ENCODE data around the gene FLRT2.

The FLRT2 gene

DNA sequence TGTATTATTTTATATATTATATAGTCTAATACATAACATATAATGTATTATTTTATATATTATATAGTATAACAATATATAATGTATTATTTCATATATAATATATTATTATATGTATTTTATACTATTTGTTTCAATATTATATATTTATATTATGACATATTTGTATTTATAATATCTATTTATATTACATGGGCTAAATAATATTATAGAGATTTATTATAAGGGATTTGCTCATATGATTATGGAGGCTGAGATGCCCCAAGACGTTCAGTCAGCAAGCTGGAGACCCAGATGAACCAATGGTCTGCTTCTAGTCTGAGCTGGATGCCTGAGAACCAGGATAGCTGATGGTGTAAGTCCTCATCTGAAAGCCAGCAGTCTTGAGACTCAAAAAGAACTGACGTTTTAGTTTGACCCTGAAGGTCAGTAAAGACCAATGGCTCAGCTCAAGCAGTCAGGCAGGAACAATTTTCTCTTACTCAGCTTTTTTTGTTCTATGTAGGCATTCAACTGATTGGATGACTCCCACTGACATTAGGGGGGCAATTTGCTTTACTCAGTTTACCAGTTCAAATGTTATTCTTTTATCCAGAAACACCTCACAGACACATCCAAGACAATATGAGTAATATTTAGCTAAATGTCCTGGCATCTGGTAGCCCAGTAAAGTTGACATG is 130.4 kb downstream of the FLRT2 start:
- no peak for DNase-seq (ENCODE audit: low read depth)

DNA sequence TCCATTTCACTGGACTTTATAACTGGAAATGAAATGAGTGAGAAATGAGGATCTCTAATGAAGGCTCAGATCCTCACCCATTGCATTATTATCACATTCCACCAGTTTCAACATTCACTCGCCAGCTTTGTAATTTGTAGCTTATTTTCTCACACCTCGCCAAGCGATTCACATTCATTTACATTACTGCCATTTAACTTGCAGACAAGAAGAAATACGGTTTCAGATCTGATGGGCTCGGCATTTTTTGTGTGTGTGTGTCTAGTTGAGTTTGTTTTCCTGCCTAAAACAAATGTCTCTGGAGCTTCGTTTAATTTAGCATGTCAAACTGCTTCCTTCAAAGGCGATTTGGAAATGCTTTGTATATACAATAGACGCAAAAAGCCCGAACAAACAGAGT is 132.2 kb downstream of the FLRT2 start:
- no peak for DNase-seq (ENCODE audit: low read depth)

DNA sequence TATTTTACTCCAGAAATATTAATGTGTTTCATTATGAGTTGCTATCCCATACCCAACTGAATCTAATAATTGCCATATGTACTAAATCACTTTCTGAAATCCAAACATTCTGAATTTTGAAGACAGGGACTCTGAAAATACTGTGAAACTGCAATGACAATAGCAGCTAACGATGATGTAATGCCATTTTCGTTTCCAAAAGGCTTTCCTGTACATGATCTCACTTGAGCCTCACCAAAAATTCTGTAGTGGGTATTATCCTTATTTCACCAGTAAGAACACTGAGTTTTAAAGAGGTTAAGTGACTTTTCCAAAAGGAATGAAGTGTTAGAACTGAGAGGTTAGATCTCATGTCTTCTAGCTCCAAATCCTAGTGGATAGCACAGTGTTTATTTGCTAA is 133.3 kb downstream of the FLRT2 start:
- DNase-seq (ENCODE audit: low read depth): no peak

DNA sequence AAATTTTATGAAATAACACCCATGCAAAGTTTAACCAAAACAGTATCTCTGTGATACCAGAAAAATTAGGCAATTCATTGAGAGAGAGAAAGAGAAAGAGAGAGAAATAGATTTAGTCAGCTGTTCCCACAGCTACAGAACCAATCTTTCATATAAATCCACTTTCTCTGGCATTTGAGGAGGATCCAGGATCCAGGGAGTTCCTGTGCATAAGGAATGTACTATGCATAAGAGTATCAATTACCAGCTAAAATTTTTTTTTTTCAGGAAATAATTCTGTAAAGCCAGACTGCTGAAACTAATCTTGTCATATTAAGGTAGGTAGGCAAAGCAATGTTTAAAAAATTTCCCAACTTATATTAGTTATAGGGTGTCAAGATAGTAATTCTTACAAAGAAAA is 133.7 kb downstream of the FLRT2 start:
- no peak for DNase-seq (ENCODE audit: low read depth)

DNA sequence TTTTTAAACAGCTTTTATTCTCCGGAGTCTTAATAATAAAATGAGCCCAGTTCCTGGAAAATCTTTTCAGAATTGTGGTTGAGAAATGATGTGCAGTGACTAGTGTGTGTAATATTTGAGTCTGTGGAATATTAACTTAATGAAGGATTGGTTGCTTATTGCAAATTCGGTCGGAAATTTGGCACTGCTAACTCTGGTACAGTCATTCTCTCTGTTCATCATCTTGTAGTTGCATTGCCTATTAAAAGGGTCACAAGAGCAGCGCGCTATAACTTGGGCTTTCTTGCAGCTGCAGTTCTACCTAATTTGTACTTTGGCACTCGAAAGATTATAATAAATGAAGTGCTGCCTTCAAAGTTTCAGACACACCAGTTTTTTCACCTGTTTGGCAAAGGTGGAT is 146.0 kb downstream of the FLRT2 start:
- no peak for DNase-seq (ENCODE audit: low read depth)

DNA sequence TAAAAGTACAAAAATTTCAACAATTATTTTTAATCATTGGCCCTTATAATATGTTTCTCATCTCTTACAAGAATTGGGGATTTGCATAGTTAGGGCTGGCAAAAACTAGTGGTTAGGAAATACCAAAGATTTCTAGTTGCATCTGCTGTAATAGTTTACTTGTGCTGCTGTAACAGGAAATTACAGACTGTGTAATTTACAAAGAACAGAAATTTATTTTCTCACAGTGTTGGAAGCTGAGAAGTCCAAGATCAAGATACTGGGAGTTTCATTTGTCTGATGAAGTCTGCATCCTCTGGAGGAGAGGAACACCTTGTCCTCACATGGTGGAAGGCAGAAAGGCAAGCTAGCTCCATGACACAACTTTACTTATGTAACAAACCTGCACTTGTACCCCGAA is 157.0 kb downstream of the FLRT2 start:
- no peak for DNase-seq (ENCODE audit: low read depth)

DNA sequence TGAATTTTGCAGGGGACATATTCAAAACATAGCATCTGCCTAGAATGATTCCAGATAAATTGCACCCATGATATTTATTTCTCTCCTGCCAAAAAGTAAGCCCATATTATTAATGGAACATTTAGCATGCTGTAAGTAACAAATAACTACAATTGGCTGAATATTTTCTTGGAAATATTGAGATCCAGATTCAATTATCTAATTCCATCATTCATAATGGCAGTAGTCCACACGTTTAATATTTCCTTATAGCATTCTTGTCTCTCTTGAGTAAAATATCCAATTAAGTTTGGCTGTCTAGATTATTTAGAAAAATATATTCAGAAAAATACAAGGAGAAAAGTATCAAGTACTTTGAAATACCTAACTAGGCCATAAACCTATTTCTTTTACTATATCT is 157.5 kb downstream of the FLRT2 start:
- DNase-seq (ENCODE audit: low read depth): no peak

DNA sequence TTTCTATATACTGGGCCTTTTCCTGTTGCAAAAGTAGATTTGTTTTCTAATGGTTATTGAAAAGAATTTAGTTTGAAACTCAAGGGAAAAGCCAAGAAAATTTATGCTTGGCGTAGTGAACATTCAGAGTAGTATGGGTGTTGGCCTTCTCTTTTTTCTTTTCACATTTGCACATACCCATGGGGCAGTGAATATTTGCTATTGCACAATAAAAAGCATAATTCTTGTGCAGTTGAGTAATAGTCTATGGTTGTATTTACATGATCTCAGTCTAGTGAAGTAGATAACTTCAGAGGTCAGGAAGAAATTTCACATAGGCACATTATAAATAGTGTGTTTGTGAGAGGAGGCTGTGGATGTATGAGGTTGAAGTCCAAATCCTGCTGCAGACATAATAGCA is 158.1 kb downstream of the FLRT2 start:
- no peak for DNase-seq (ENCODE audit: low read depth)

DNA sequence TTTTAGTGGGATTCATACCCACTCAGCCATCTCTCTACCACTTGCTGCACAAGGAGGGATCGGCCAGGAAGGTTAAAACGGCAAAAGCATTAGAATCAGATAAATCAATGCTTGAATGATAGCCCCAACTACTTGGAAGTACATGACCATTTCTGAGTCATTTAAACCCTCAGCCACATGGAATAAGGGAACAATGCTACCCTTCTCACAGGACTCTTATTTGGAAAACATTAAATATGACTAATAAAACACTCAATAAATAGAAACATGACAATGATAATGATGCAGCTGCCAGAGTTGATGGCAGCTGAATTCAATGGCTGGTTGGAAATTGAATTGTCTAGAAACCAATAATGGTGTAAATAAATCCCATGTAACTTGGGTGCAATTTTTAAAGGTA is 165.4 kb downstream of the FLRT2 start:
- no peak for DNase-seq (ENCODE audit: low read depth)

DNA sequence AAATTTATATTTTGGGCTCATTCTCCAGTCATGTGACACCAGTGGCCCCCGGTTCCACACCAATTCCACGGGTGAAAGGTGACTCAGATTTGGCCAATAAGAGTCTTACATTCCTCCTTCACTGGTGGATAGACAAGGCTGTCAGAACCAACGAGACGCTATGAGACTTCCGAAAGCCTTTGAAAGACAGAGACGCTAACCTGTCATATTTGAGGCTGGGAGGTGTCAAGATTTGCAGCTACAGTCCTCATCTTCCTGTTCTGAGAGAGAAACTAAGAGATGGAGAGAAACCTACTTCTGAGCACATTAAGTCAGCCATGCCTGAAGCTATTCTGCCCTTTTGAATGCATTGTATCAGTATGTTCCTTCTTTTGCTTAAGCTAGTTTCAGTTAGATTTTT is 171.2 kb downstream of the FLRT2 start:
- DNase-seq (ENCODE audit: low read depth): no peak

DNA sequence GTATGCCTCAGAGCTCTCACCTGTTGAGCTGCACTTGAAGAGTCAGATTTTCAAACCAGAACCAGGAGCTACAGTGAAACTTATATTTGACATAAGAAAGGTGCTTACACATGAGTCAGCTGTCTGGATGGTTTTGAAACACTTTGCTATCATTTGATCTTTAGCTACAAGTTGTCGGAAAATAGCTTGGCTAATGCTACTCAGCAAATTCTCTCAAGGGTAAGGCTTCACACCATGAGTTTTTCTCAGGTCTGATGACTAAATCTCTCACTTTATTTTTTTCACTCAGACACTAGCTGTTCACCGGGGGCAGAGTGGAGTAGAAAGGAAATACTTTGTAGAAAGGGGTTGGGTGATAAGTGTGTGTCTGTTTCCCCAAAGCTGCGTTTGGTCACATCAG is 171.8 kb downstream of the FLRT2 start:
- no peak for DNase-seq (ENCODE audit: low read depth)

DNA sequence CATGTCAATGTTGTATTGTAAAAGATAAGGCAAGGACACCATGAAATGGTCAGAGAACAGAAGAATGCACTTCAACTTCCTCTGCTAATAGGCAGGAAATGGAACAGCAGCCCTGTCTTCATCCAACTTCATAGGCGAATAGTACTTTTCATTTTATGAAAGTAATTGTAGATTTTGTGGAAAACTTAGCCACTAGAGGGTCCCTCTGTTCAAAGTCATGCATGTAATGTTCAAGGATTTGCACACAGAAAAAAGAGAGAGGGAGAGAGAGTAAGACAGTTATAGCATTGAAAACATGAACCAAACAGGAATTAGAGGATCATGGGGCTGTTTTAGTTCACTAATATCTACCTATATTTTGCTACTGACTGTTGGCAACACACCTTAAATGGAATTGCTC is 172.2 kb downstream of the FLRT2 start:
- no peak for DNase-seq (ENCODE audit: low read depth)

DNA sequence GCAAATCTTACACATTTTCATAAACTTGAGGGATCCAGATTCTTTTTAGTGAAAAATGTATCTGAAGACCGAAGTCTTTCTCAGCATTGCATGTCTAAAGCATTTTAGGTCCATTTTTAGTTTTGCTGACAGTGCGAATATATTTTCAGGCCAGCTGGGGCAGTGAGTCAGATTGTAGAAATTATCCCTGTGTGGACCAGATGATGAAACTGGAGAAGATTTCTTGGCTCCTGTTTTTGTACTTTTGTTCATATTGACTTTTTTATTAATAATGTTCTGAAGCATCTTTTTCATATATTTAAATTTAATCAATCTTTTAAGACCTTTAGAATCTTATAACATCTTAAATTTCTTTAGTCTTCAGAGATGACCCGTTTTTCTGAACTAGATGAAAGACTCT is 173.1 kb downstream of the FLRT2 start:
- DNase-seq (ENCODE audit: low read depth): no peak
